Activated T-helper 9 cell treated with anti-CD3 and anti-CD28 coated beads, Interleukin-2, amount 50 U/mL, for 16 hours (primary cell): ENCODE measurements around the gene PPP1R12B.
"Not testable (repeated sequence)": the region's sequence is repeated elsewhere in the genome, so short reads cannot be mapped to it uniquely, and the experiment has no call there.

Experiments
- DNase-seq: peaks from one replicate; pipeline ENCODE4 v3.0.0-alpha.2; 2020; ENCODE audit warnings: low read depth

PPP1R12B gene

DNA sequence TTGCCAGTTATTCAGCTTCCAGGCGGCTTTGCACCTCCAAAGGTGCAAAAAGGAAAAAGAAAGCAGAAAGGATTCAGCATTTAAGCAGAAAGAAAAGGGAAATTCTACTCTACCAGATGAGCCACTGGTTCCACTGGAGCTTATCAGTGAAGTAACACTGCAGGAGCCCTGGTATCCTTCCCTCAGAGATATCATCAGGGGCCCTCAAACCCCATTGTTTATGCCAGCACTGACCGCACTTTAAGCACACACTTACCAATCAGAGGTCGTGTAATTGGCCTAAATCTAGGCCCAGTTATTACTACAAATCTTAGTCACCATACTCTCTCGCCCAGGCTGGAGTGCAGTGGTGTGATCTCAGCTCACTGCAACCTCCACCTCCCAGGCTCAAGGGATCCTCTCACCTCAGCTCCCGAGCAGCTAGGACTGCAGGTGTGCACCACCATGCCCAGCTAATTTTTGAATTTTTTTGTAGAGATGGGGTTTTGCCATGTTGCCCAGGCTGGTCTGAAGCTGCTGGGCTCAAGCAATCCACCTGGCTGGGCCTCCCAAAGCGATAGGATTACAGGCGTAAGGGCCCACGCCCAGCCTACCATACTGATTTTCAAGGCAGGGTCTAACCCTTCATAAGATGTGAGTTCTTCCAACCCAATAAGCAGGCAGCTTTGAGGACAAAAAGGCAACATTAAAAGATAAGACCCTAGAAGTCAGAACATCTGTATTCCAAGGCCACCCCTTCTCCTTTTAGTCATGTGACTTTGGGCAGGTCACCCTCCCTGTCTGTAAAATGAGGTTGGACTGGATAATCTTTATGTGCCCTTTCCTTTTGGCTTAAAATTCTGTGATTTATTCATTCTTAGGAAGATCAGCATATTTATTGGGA lies 236.4 kb downstream of the PPP1R12B start:
- DNase-seq, result no peak

DNA sequence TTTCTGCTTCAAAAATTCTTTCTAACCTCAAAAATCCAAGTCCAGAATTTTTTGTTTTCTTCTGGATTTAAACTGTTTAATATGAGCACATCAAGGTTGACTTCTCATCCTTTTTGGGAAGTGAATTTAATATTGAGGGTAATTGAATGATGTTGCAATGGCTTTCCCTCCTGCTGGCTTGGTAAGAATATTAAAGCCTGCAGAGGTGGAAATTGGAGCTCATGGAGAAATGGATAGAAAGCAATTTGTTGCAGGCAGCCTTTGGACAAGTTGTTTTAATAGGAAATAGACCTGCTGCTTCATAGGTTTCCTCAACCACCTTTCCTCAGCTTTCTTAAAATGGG lies 237.1 kb downstream of the PPP1R12B start:
- DNase-seq, result no peak

DNA sequence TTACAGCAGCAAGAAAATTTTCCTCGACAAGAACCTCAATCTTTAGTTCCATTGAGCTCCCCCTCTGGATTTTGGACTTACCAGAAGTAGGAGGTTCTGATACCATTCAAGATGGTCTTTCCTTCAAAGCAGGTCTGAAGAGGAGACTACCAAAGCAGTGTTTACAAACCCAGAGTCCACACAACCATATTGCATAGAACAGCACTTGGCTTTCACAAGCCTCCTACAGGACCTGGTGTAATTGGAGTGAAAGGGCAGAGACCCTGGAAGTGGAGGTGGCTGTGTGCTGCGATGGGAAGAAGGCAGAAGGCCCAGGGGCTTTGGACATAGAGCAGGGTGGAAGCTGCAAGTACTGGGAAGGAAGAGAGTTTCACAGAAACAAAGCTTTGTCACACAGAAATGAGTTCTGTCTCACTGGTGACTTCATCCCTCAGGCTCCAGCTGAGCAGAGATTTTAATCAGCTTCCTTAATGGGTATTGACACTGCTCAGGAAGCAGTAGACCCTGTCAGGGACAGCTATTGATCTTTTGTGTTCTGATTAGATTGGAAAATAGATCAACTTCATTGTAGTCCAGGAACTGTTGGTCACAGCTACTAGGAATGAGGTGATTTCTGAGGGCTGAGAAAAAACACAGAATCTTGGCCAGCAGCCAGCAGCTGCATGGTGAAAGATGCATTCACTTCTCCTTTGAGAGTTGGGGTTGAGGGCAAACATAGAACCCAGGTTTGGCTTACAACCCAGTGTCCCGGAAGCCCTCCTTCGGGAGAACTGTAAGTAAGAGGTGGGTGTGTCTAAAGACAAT lies 237.7 kb downstream of the PPP1R12B start:
- no peak for DNase-seq

DNA sequence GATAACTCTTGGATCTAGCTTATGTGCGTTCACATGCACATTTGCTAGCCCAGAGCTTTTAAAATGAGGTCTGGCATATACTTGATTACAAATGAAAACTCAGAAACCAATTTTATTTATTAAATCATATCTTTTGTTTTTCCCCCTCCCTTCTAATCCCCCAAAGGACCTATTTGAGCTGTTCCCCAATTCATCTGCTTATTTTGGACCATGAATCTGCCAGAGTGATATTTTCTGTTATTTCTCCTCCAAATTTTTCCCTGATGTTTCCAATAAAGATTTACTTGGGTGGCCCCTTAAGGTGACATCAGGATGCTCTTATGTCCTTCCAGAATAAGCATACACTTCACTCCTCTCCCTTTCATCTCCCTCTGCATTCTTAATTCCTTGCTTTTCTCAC lies 238.4 kb downstream of the PPP1R12B start:
- DNase-seq, result no peak

DNA sequence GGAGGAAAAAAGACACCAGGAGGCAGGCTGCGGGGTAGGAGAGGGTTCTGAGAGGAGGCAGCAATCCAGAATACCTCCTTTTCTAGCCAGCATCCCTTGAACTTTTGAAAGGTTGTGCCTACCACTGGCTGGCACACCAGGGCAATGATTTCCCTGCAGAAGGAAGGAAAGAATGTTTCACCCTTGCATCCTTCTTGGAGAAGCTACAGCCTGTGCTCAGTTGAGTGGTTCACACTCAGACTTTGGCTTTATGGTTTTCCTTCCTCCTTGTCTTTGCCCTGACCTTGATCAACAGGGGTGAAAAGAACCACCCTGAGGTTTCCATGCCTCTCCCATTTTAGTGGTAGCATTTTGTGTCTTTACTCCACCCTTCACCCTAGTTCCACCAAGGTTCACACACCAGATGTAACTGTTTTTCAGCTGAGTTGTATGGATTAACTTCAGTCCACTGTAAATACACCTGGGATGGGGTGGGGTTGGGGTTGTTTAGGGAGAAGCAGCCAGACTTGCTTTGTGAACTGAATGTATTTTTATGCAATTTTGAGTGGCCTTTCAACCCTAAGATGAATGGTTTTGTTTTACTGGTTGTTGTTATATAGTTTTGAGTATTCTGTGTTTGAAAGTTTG lies 239.5 kb downstream of the PPP1R12B start:
- no peak for DNase-seq

DNA sequence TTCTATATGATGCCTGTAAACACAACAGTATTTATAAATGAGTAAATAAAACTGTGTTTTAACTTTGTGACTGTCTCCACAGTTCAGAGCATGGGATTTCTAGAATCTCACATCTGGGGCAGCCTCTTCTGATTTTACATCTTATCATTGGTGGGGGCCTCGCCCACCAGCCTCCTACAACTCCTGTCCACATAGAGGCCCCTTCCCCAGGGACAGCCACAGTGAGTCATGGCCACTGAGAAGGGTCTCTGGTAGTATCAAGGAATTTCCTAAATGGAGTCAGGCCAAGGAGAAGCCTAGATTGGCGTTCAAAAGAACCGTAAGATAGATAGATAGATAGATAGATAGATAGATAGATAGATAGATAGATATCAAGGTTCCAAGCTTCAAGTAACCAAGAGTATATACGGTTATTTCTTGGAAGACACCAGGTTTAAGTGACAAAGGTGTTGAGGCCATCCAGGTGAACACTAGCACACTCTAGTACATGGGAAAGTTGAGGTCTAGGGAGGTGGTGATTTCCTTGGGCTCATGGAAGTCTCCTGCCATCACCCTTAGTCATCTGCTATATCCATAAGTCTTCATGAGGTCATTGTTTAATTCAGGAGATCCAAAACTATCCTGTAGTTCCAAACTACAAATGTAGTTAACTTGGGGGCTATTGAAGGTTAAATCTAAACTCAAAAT lies 240.1 kb downstream of the PPP1R12B start:
- no peak for DNase-seq

DNA sequence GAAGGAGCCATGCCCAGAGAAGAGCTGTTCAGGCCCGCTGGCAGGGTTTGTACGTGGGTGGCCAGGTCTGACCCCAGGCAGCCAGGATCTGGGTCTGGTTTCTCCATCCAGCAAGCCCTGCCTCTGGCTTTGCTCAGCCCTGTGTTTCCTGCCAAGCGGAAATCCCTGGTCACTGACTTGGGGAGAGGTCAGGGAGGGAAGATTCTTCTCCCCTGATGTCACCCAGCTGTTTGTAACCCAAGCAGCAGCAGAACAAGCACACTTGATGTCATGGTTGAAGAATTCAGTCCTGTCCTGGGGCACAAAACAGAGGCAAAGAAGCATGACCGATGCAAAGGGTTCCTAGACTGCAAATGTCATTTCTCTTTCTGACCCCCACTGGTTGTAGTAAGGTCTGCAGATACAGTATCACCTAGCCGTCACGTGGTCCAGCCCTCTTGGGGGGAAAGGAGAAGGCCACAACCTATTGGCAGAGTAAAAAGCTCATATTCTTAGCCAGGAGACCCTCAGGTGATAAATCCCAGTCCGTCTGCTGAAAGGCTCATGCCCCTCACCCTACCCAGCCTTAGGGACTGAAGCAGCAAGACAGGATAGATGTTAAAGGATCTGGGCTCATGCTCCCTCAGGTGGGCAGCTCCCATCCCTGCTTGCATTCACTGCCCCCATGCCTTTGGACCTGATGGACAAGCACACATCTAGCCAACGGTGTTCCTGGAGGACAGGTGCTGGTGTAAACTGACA lies 240.9 kb downstream of the PPP1R12B start:
- no peak for DNase-seq

DNA sequence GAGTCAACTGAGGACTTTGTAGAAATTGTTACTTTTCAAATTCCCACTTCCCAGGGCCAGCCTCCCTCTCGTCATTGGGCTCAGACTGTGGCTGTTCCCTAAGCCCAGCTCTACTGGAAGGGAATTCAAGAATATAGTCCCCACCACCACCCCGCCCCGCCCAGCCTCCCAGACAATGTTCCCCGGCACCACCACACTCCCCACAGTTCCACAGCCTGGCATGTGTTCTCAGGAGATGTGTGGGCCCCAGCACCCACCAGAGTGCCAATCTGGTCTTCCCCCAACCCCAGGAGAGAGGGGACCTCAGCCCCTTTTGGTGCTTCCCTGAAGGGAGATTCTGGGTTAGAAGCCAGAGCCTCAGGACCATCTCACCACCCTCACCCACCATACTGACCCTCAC lies 241.6 kb downstream of the PPP1R12B start:
- DNase-seq, result no peak

DNA sequence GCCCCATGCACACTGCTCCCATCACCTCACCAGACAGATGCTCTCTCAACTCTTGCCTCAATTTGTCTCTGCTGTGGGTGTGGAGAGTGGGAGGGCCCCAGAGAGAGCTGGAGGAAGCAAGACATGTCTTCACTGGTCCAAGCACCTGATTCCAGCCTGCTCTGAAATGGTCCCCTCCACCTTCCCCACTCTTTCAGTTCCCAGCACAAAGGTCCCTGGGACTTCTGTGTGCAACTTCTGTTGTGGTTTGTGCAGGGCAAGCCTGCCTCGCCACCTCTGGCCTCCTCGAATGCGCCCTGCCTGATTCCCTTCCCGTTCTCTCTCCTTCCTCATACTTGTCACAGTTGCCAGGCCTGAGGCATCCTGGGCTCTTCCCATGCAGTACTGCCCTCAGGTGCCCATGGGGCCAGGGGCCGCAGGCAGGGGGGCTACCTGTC lies 242.5 kb downstream of the PPP1R12B start:
- no peak for DNase-seq

DNA sequence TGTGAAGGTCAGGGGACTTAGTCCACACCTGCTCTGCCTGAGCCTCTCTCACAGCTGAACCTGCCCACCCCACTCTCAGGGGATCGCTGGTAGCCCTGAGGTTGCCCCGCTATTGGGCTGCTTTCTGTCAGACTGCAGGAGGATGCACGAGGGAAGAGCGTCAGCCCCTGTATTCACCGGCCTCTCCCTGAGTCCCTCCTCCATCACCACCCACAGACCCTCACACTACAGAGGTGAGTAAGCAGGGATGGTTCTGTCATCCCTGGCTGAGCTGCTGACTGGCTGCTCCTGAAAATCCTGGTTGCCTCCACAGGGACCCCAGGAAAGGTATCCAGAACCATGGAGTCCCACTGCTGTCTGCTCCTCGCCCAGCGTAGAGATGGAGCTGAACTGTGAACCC lies 243.0 kb downstream of the PPP1R12B start:
- no peak for DNase-seq

DNA sequence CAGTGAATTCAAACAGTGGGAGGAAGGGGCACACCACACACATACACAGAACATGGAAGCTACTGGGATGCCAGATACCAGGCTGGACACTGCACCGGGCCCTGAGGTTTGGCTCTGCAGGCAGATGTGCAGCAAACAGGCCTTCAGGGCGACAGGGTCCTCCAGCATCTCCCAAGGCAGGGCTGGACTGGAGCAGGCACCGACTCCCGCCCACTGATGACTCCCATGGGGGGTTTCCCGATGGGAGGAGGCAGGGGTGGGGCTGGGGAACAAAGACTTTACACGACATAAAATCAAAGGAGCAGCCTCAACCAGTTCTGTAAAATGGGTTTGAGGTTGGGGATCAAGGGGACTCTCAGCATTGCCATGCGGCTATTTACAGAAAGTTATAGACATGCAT lies 243.6 kb downstream of the PPP1R12B start:
- DNase-seq, result no peak

DNA sequence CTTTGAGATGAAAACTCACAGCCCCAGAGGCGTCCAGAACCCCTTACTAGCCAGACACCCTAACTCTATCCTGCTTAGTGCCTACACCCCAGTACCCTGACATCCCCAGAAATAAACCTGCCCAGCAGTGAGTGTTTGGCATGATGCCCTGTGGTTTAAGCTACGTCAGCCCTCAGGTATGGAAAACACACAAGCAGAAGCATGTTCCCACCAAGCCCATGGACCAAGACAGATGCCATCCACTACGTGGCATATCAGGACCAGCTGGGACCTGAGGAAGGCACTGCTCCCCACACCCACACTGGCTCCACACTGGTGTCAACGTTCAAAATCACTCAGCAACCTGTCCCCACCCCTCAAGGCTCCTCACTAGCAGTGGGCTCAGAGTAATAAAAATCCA lies 245.3 kb downstream of the PPP1R12B start:
- DNase-seq, result no peak

DNA sequence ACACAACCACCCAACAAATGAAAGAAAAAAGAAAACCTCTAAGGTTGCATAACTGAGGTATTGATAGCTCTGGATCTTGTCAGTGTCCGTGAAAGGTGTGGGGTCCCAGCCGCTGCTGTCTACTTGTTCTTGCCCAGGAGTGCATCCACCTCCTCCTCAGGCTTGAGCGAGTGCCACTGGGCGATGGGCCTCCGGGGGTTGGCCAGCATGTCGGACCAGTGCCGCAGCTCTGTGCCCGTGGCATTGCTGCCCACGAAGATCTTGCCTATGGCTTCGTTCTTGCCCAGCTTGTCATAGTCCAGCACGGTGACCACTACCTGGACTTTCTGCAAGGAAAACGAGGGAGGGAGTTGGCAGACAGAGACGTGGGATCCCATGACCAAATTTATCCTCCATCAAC lies 248.1 kb downstream of the PPP1R12B start:
- DNase-seq, result no peak

DNA sequence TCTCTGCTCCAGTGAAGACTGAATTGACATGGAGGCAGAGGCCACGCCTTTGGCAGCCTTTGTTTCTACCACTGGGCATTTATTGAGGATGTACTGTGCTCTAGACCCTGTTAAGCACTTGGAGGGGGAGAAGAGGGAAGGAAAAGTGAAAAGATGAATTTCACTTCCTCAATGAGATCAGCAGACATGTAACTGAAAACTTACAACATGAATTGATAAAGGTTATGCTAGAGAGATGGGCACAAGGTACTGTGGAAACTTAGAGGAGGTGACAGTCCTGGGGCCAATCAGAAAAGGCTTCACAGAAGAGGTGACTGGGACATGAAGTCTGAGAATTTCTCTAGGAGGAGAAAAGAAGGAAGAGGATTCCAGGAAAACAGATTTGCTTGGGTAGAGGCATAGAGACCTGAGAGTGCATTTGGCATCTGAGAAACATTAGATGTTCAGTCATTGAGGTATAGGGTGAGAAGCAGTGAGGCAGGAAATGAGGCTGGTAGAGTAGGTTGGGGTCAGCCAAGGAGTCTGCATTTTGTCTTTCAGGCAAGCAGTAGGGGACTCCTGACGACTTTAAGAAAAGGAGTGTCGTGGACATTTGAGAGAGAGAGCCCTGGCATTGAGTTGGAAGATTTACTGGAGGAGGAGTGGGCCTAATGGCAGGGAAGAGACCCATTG lies 248.7 kb downstream of the PPP1R12B start:
- DNase-seq, result no peak

DNA sequence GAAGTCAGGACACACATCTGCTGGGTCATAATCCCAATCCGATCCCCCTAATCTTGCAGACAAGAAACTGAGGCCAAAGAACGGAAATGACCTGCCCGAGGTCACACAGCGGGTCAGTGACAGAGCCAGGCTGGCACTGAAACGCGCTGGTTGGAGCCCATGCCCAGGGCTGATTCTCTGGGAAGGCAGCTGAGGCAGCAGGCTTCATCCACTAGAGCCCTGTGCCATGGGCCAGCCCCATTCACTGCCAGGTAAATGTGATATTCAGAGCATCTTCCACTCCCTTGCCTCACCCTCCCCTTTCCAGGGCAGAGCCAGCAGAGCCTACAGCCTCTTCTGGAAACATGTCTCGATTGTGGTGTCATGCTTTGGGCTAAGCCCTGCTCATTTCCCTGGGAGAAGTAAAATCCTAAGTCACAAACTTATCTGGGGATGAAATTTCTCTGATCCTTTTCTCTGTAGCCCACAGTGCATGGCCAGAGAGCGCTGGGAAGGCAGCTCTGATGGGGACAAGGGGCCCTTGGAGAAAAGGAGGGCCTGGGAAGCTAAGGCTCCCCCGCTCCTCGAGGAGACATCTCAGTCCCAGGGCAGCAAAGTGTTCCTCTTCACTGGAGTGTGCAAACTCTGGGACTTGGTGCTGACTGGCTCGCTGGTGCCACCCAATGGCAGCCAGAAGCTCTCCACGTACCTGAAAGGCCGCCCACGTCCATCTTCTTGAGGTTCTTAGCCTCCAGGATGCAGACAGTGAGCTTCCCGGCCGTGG lies 251.4 kb downstream of the PPP1R12B start:
- no peak for DNase-seq

DNA sequence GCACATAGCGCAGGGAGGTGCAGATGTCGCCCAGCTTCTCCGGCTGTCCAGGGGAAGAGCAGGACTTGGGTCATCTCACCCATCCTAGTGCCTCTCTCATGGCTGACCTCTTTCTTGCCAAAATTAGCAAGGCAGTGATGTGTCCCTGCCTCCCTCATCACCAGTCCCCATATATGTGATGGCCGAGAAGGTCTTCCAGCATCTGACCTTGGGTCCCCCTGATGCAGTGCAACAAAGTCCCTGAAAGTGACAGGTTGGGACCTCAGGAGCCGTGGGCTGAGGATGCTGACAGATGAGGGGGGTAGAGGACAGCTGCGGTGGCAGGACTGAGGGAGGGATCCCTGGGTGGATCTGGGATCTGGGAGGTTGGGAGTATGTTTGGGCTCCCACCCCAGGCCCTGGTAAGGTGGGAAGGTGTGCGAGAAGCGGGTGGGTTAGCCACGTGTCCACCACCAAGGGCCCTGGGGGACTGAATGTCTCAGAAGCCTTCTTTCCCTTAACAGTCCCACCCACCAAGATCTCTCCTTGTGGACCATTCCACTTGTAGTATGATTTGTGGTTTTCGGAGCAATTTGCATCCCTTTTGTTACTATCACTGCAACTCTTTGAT lies 252.0 kb downstream of the PPP1R12B start:
- no peak for DNase-seq

DNA sequence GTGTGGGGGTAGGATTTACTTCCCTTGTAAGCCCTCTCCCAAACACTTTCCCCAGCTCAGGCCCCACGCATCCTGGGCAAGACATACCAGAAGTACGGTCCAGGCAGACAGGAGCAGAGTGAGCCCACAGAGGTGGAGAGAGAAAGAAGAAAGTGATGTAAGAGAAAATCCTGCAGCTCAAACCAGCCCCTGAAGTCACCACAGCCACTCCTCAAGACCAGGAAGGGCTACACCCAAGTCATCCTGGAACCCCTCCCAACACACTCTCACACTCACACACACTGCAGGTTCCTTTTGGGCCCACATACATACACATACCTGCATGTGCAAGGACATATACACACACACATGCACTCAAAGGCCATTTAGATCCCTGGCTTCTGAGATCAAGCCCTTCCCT lies 254.9 kb downstream of the PPP1R12B start:
- DNase-seq, result no peak

DNA sequence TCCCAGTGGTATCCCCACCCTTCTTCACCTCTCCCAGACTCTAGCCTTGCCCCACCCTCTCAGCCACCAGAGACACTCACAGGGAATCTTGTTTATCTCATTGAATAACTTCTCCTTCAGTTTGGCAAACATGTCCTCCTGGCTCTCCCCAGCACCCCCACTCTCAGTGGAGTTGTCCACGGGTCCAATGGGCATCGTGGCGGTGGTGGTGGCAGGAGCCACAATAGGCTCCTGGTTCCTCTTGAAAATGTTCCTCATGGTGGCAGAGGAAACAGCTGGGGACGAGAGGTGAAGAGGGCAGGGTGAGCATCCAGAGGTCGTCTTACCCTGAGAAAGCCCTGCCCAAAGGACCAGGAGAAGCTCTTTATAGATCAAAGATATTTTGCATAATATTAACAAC lies 257.0 kb downstream of the PPP1R12B start:
- DNase-seq, result no peak

DNA sequence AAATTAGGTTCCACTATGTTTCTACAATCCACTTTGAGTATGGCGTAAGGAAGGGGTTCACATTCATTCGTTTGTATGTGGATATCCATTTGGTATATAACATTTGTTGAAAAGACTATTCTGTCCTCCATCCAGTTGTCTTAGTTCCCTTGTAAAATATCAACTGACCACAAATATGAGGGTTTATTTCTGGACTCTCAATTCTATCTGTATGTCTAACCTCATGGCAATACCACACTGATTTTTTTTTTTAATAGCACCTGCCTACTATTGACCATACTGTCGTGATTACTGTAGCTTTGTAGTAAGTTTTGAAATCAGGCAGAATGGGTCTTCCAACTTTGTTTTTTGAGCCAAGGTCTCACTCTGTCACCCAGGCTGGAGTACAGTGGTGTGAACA lies 263.5 kb downstream of the PPP1R12B start:
- DNase-seq, result not testable (repeated sequence)

DNA sequence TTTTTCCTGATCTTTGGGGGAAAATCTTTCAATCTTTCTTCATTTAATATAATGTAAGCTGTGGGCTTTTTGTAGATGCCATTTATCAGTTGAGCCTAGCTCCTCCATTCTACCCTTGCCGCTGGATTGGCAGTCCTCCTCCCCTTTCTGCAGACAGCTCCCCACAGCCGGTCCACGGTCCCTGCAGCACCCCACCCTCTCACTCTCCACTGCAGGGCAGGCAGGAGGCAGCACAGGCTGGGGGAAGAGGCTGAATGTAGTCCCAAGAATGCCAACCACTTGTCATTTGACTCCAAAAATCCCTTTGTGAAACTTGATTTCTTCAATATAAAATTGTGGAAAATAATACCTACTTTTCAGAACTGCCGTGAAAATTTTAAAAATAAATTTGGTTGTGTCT lies 265.1 kb downstream of the PPP1R12B start:
- no peak for DNase-seq
